ENCODE results near the gene TBC1D16.

Gene TBC1D16

GRCh38 chr17:79984045-79984840, 51.4 kb downstream of the TBC1D16 start:
- DNase-seq: no peak
- ChIA-PET CTCF (interaction anchor here (1.2 to 1.7 kb wide), 3 partner anchors 10 to 240 kb away, joined by 3 to 6 read pairs (median 3); no protein-coding TSS in a partner anchor), POLR2A (no interaction called here)
- H3K4me3 ChIP-seq (ENCODE audit: control insufficient read depth in 1 of 7, extremely low read depth in 1 of 7, insufficient read depth in 4 of 7, low read depth in 2 of 7, low read length in 6 of 7): no peak overlapping the region
- H3K4me1 ChIP-seq (ENCODE audit: control extremely low read depth in 1 of 4, control insufficient read depth in 4 of 4, insufficient read depth in 4 of 4, low read length in 3 of 4): no peaks in the 10 kb centered on the region
- H3K27ac ChIP-seq (ENCODE audit: insufficient read depth in 1 of 2, low read depth in 1 of 2, low read length in 2 of 2, poor library complexity in 1 of 2, severe bottlenecking in 2 of 2): no peak overlapping the region
- WGBS (ENCODE audit: insufficient coverage): 100% methylated on average over 2 of the region's 5 CpGs
- no peaks in the 10 kb centered on the region for H3K27me3 ChIP-seq (replicated peaks in 2 of 5; ENCODE audit: control insufficient read depth in 4 of 5, insufficient read depth in 5 of 5, low read length in 4 of 5)
- H3K9me3 ChIP-seq (ENCODE audit: control extremely low read depth in 1 of 5, control insufficient read depth in 4 of 5, insufficient read depth in 2 of 5, low read depth in 1 of 5, low read length in 4 of 5): no peaks in the 10 kb centered on the region
- H3K36me3 ChIP-seq (ENCODE audit: control insufficient read depth in 4 of 4, insufficient read depth in 4 of 4, low read length in 3 of 4): no peaks in the 10 kb centered on the region

- no peak for DNase-seq
- Histone ChIP-seq H3K36me3 (ENCODE audit: control insufficient read depth in 4 of 4, insufficient read depth in 4 of 4, low read length in 3 of 4) (no peaks in the 10 kb centered on the region), H3K9me3 (ENCODE audit: control extremely low read depth in 1 of 5, control insufficient read depth in 4 of 5, insufficient read depth in 2 of 5, low read depth in 1 of 5, low read length in 4 of 5) (no peaks in the 10 kb centered on the region), H3K4me1 (ENCODE audit: control extremely low read depth in 1 of 4, control insufficient read depth in 4 of 4, insufficient read depth in 4 of 4, low read length in 3 of 4) (no peaks in the 10 kb centered on the region), H3K27ac (ENCODE audit: insufficient read depth in 1 of 2, low read depth in 1 of 2, low read length in 2 of 2, poor library complexity in 1 of 2, severe bottlenecking in 2 of 2) (no peak overlapping the region), H3K27me3 (replicated peaks in 2 of 5; ENCODE audit: control insufficient read depth in 4 of 5, insufficient read depth in 5 of 5, low read length in 4 of 5) (no peaks in the 10 kb centered on the region), H3K4me3 (ENCODE audit: control insufficient read depth in 1 of 7, extremely low read depth in 1 of 7, insufficient read depth in 4 of 7, low read depth in 2 of 7, low read length in 6 of 7) (no peak overlapping the region)
- ChIA-PET POLR2A (no interaction called here), CTCF (interaction anchor here (1.7 kb wide), 1 partner anchor 9 kb away, joined by 6 read pairs; no protein-coding TSS in a partner anchor)
- 97% methylated on average over 12 of the region's 14 CpGs for WGBS (ENCODE audit: insufficient coverage)
These were observed 52.2 kb downstream of the TBC1D16 start for GRCh38 chr17:79983456-79983855.

- no peak overlapping the region for H3K4me3 ChIP-seq (ENCODE audit: control insufficient read depth in 1 of 7, extremely low read depth in 1 of 7, insufficient read depth in 4 of 7, low read depth in 2 of 7, low read length in 6 of 7)
- no peaks in the 10 kb centered on the region for H3K9me3 ChIP-seq (ENCODE audit: control extremely low read depth in 1 of 5, control insufficient read depth in 4 of 5, insufficient read depth in 2 of 5, low read depth in 1 of 5, low read length in 4 of 5)
- H3K27me3 ChIP-seq (replicated peaks in 2 of 5; ENCODE audit: control insufficient read depth in 4 of 5, insufficient read depth in 5 of 5, low read length in 4 of 5): no peaks in the 10 kb centered on the region
- POLR2A ChIA-PET: no interaction called here
- CTCF ChIA-PET: interaction anchor here (1.7 kb wide), 1 partner anchor 8 kb away, joined by 6 read pairs; no protein-coding TSS in a partner anchor
- H3K4me1 ChIP-seq (ENCODE audit: control extremely low read depth in 1 of 4, control insufficient read depth in 4 of 4, insufficient read depth in 4 of 4, low read length in 3 of 4): no peaks in the 10 kb centered on the region
- H3K27ac ChIP-seq (ENCODE audit: insufficient read depth in 1 of 2, low read depth in 1 of 2, low read length in 2 of 2, poor library complexity in 1 of 2, severe bottlenecking in 2 of 2): no peak overlapping the region
- WGBS (ENCODE audit: insufficient coverage): 99% methylated on average over 17 of the region's 17 CpGs
- DNase-seq: no peak
- H3K36me3 ChIP-seq (ENCODE audit: control insufficient read depth in 4 of 4, insufficient read depth in 4 of 4, low read length in 3 of 4): no peaks in the 10 kb centered on the region
These were observed 52.7 kb downstream of the TBC1D16 start for GRCh38 chr17:79982986-79983385.

GRCh38 chr17:79981661-79982101, 54.0 kb downstream of the TBC1D16 start:
- POLR2A ChIA-PET: no interaction called here
- H3K36me3 ChIP-seq (ENCODE audit: control insufficient read depth in 4 of 4, insufficient read depth in 4 of 4, low read length in 3 of 4): peaks cover 0 to 5% (median 0%) of the 10 kb centered on the region in 4 experiments
- 98% methylated on average over 19 of the region's 23 CpGs for WGBS (ENCODE audit: insufficient coverage)
- H3K27me3 ChIP-seq (replicated peaks in 2 of 5; ENCODE audit: control insufficient read depth in 4 of 5, insufficient read depth in 5 of 5, low read length in 4 of 5): no peaks in the 10 kb centered on the region
- no peak overlapping the region for H3K4me3 ChIP-seq (ENCODE audit: control insufficient read depth in 1 of 7, extremely low read depth in 1 of 7, insufficient read depth in 4 of 7, low read depth in 2 of 7, low read length in 6 of 7)
- no peak overlapping the region for H3K27ac ChIP-seq (ENCODE audit: insufficient read depth in 1 of 2, low read depth in 1 of 2, low read length in 2 of 2, poor library complexity in 1 of 2, severe bottlenecking in 2 of 2)
- H3K4me1 ChIP-seq (ENCODE audit: control extremely low read depth in 1 of 4, control insufficient read depth in 4 of 4, insufficient read depth in 4 of 4, low read length in 3 of 4): no peaks in the 10 kb centered on the region
- H3K9me3 ChIP-seq (ENCODE audit: control extremely low read depth in 1 of 5, control insufficient read depth in 4 of 5, insufficient read depth in 2 of 5, low read depth in 1 of 5, low read length in 4 of 5): no peaks in the 10 kb centered on the region
- CTCF ChIA-PET: no interaction called here
- no peak for DNase-seq

- Histone ChIP-seq H3K4me1 (ENCODE audit: control extremely low read depth in 1 of 4, control insufficient read depth in 4 of 4, insufficient read depth in 4 of 4, low read length in 3 of 4) (no peaks in the 10 kb centered on the region), H3K27me3 (replicated peaks in 2 of 5; ENCODE audit: control insufficient read depth in 4 of 5, insufficient read depth in 5 of 5, low read length in 4 of 5) (no peaks in the 10 kb centered on the region), H3K9me3 (ENCODE audit: control extremely low read depth in 1 of 5, control insufficient read depth in 4 of 5, insufficient read depth in 2 of 5, low read depth in 1 of 5, low read length in 4 of 5) (no peaks in the 10 kb centered on the region), H3K36me3 (ENCODE audit: control insufficient read depth in 4 of 4, insufficient read depth in 4 of 4, low read length in 3 of 4) (peaks cover 0 to 5% (median 0%) of the 10 kb centered on the region in 4 experiments), H3K27ac (ENCODE audit: insufficient read depth in 1 of 2, low read depth in 1 of 2, low read length in 2 of 2, poor library complexity in 1 of 2, severe bottlenecking in 2 of 2) (no peak overlapping the region), H3K4me3 (ENCODE audit: control insufficient read depth in 1 of 7, extremely low read depth in 1 of 7, insufficient read depth in 4 of 7, low read depth in 2 of 7, low read length in 6 of 7) (no peak overlapping the region)
- no peak for DNase-seq
- POLR2A ChIA-PET: no interaction called here
- CTCF ChIA-PET: no interaction called here
- WGBS (ENCODE audit: insufficient coverage): 94% methylated on average over 11 of the region's 15 CpGs
These were observed 54.6 kb downstream of the TBC1D16 start for GRCh38 chr17:79981090-79981489.

GRCh38 chr17:79980246-79981043, 55.2 kb downstream of the TBC1D16 start:
- ChIA-PET POLR2A (no interaction called here), CTCF (interaction anchor here (1.1 kb wide), 1 partner anchor 10 kb away, joined by 4 read pairs; no protein-coding TSS in a partner anchor)
- no peak overlapping the region for H3K27ac ChIP-seq (ENCODE audit: insufficient read depth in 1 of 2, low read depth in 1 of 2, low read length in 2 of 2, poor library complexity in 1 of 2, severe bottlenecking in 2 of 2)
- DNase-seq: no peak
- H3K4me3 ChIP-seq (ENCODE audit: control insufficient read depth in 1 of 7, extremely low read depth in 1 of 7, insufficient read depth in 4 of 7, low read depth in 2 of 7, low read length in 6 of 7): no peak overlapping the region
- no peaks in the 10 kb centered on the region for H3K9me3 ChIP-seq (ENCODE audit: control extremely low read depth in 1 of 5, control insufficient read depth in 4 of 5, insufficient read depth in 2 of 5, low read depth in 1 of 5, low read length in 4 of 5)
- WGBS (ENCODE audit: insufficient coverage): 96% methylated on average over 14 of the region's 23 CpGs
- H3K36me3 ChIP-seq (ENCODE audit: control insufficient read depth in 4 of 4, insufficient read depth in 4 of 4, low read length in 3 of 4): peaks cover 0 to 5% (median 0%) of the 10 kb centered on the region in 4 experiments
- H3K4me1 ChIP-seq (ENCODE audit: control extremely low read depth in 1 of 4, control insufficient read depth in 4 of 4, insufficient read depth in 4 of 4, low read length in 3 of 4): no peaks in the 10 kb centered on the region
- H3K27me3 ChIP-seq (replicated peaks in 2 of 5; ENCODE audit: control insufficient read depth in 4 of 5, insufficient read depth in 5 of 5, low read length in 4 of 5): no peaks in the 10 kb centered on the region

- H3K4me1 ChIP-seq (ENCODE audit: control extremely low read depth in 1 of 4, control insufficient read depth in 4 of 4, insufficient read depth in 4 of 4, low read length in 3 of 4): no peaks in the 10 kb centered on the region
- CTCF ChIA-PET: interaction anchor here (0.9 to 2.5 kb wide), 3 partner anchors 10 to 172 kb away, joined by 3 to 7 read pairs (median 4); no protein-coding TSS in a partner anchor
- WGBS (ENCODE audit: insufficient coverage): over 99% methylated on average over 12 of the region's 12 CpGs
- peaks cover 0 to 5% (median 0%) of the 10 kb centered on the region in 4 experiments for H3K36me3 ChIP-seq (ENCODE audit: control insufficient read depth in 4 of 4, insufficient read depth in 4 of 4, low read length in 3 of 4)
- H3K27me3 ChIP-seq (replicated peaks in 2 of 5; ENCODE audit: control insufficient read depth in 4 of 5, insufficient read depth in 5 of 5, low read length in 4 of 5): no peaks in the 10 kb centered on the region
- POLR2A ChIA-PET: no interaction called here
- no peak overlapping the region for H3K4me3 ChIP-seq (ENCODE audit: control insufficient read depth in 1 of 7, extremely low read depth in 1 of 7, insufficient read depth in 4 of 7, low read depth in 2 of 7, low read length in 6 of 7)
- no peaks in the 10 kb centered on the region for H3K9me3 ChIP-seq (ENCODE audit: control extremely low read depth in 1 of 5, control insufficient read depth in 4 of 5, insufficient read depth in 2 of 5, low read depth in 1 of 5, low read length in 4 of 5)
- no peak for DNase-seq
- H3K27ac ChIP-seq (ENCODE audit: insufficient read depth in 1 of 2, low read depth in 1 of 2, low read length in 2 of 2, poor library complexity in 1 of 2, severe bottlenecking in 2 of 2): no peak overlapping the region
These were observed 55.9 kb downstream of the TBC1D16 start for GRCh38 chr17:79979816-79980215.
